Measurements from ENCODE around the gene CCDC61.

Gene CCDC61

DNA sequence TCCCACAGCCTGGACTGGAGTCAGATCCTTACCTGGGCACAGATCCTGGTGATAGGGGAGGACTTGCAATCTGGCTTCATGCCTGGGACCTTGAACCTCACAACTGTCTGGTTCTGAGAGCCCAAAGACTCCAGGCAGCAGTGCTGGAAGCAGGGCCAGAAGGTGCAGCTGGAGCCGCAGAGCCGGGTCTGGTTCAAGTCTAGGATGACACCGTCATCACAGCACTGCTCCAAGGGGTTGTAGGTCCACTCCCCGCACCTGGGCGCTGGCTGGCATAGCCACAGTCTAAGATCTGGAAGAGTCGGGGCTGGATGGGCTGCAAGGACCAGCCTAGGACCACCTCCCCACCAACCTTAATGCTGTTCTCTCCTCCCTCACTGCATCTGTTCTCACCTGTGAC is 44.9 kb downstream of the CCDC61 start:
- DNase-seq (ENCODE audit: low read depth in 2 of 2), result no peak

GRCh38 chr19:46040952-46041500 is 45.8 kb downstream of the CCDC61 start, which contains the start of gene IGFL4:
TSS of gene IGFL4 (minus strand) at chr19:46041002. CDS start at chr19:46040962, 40 bp downstream.
- DNase-seq (ENCODE audit: low read depth in 2 of 2), result no peak

GRCh38 chr19:46042252-46042883 is 47.1 kb downstream of the CCDC61 start:
- no peak for DNase-seq (ENCODE audit: low read depth in 2 of 2)

DNA sequence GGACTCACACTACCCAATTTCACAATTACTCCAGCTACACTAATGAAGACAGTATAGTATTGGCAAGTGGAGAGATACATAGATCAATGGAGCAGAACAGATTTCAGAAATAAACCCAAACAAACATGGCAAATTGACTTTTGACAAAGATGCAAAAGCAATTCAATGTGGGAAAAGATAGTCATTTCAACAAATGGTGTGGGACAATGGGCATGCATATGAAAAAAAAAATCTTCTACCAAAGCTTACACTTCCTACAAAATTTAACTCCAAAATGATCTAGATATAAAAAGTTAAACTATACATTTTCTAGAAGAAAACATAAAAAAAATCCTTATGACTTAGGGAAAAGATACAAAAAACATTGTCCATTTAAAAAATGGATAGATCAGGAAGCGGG is 48.3 kb downstream of the CCDC61 start:
- DNase-seq (ENCODE audit: low read depth in 2 of 2), result no peak

- DNase-seq (ENCODE audit: low read depth in 2 of 2), result no peak
These were observed 54.3 kb downstream of the CCDC61 start for GRCh38 chr19:46049597-46049996.

GRCh38 chr19:46052896-46053295 is 57.6 kb downstream of the CCDC61 start:
- DNase-seq (ENCODE audit: low read depth in 2 of 2), result no peak

DNA sequence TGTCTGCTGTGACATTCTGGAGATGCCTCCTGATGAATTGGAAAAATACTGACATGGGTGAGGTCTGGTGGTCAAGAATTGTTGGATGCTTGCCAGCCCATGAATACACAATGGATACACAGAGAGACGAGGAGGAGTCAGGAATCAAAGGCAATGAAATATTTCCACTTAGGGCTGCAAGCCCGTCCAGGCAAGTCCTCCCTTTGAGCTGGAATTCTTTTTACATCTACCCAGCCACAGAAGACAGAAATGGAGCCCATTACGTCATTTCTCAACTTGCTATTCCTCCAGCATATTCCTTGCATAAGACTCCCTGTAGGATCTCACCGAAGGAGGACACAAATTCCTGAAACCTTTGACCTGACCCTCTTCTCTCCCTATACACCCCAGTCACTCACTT is 61.3 kb downstream of the CCDC61 start:
- DNase-seq (ENCODE audit: low read depth in 2 of 2), result no peak

DNA sequence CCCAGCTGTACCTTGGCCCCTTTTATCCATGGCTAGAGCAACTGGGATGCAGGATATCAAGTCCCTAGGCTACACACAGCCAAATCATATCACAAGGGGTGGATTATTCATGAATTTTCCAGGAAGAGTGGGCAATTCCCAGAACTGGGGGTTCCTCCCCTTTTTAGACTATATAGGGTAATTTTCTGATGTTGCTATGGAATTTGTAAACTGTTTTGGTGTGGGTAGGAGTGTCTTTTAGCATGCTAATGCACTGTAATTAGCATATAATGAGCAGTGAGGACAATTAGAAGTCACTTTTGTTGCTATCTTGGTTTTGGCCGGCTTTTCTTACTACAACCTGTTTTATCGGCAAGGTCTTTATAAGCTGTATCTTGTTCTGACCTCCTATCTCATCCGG is 63.5 kb downstream of the CCDC61 start:
- DNase-seq (ENCODE audit: low read depth in 2 of 2), result no peak

- DNase-seq (ENCODE audit: low read depth in 2 of 2), result no peak
These were observed 64.7 kb downstream of the CCDC61 start for GRCh38 chr19:46060012-46060411.

DNA sequence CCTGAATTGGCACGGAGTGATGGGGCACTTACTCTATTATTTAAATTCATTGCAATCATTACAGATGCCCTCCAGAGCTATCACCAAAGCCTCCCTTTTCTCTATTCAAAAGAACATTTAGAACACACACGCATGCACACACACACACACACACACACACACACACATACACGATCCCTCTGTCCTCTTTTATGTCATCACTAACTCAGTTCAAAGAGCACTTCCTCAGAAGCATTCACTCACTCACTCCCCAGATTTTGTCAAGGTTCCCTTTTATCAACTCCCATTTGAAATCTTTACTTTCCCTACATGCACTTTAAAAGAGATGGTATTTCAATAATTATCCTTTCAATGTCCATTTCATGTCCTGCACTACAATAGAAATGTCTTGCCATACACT is 67.9 kb downstream of the CCDC61 start:
- DNase-seq (ENCODE audit: low read depth in 2 of 2), result no peak

GRCh38 chr19:46065486-46066071 is 70.3 kb downstream of the CCDC61 start:
- DNase-seq (ENCODE audit: low read depth in 2 of 2), result no peak

DNA sequence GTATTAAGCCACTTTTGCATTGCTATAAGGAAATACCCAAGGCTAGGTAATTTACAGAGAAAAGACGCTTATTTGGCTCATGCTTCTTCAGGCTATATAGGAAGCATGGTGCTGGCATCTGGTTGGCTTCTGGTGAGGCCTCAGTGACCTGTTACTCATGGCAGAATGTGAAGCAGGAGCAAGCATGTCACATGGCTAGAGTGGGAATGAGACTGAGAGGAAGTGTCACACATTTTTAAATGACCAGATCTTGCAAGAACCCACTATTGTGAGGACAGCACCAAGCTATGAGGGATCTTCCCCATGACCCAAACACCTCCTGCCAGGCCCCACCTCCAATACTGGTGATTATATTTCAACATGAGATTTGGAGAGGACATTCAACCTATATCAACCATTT is 71.2 kb downstream of the CCDC61 start:
- no peak for DNase-seq (ENCODE audit: low read depth in 2 of 2)

DNA sequence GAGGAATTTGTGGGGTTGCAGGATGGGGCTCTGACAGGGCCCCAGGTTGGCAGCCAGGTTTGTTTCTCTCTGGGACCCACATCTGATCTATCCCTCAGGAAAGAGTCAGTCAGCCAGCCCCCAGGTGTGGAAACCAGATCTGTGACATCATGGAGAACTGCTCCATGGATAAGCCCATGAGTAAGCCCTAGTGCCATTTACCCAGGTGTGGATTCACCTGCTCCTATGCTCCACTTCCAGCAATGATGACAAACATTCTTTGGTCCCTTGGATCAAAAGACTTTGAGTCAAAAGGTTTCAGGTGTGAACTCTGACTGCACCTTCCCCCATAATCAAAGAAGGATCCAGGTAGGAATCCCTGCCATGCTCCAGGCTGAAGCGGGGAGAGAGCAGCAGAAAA is 72.4 kb downstream of the CCDC61 start:
- DNase-seq (ENCODE audit: low read depth in 2 of 2), result no peak
